GM20431 (cell line): Measurements from ENCODE around the gene HACD2.

Experiments used
- in situ Hi-C: fragments of 300-500 bp; cut with MseI, MboI; formaldehyde crosslinking; loops from one replicate; pipeline ENCODE4 v1.15.0; 2020; ENCODE audit warnings: low sequenced_read_pairs; ENCODE audit not compliant: unreplicated experiment

HACD2 gene

GRCh38 chr3:123584988-123585937, at the start of gene HACD2:
Gene HACD2, minus strand, starts transcription at chr3:123585053. Its CDS starts 26 bp downstream, at chr3:123585027.
- in situ Hi-C loops = no loop called here

GRCh38 chr3:123634149-123635051, 49.5 kb upstream of the HACD2 start:
- in situ Hi-C loops = no loop called here

- in situ Hi-C loops = no loop called here
Measured at GRCh38 chr3:123633530-123633929, 48.7 kb upstream of the HACD2 start.

GRCh38 chr3:123632161-123632655, 47.4 kb upstream of the HACD2 start:
- in situ Hi-C loops = no loop called here

- in situ Hi-C loops = no loop called here
Measured at GRCh38 chr3:123629747-123630047, 44.8 kb upstream of the HACD2 start.

- in situ Hi-C loops = no loop called here
Measured at GRCh38 chr3:123628996-123629746, 44.3 kb upstream of the HACD2 start.

- in situ Hi-C loops = no loop called here
Measured at GRCh38 chr3:123627673-123628670, 43.1 kb upstream of the HACD2 start.

GRCh38 chr3:123626881-123627280, 42.0 kb upstream of the HACD2 start:
- in situ Hi-C loops = no loop called here

GRCh38 chr3:123624302-123624701, 39.4 kb upstream of the HACD2 start:
- in situ Hi-C loops = no loop called here

- in situ Hi-C loops = no loop called here
Measured at GRCh38 chr3:123623346-123623880, 38.6 kb upstream of the HACD2 start.

GRCh38 chr3:123622766-123623165, 37.9 kb upstream of the HACD2 start:
- in situ Hi-C loops = no loop called here

GRCh38 chr3:123621850-123622189, 37.0 kb upstream of the HACD2 start:
- in situ Hi-C loops = no loop called here

- in situ Hi-C loops = no loop called here
Measured at GRCh38 chr3:123621186-123621849, 36.5 kb upstream of the HACD2 start.

- in situ Hi-C loops = no loop called here
Measured at GRCh38 chr3:123620343-123620742, 35.5 kb upstream of the HACD2 start.

- in situ Hi-C loops = no loop called here
Measured at GRCh38 chr3:123618768-123619484, 34.1 kb upstream of the HACD2 start.

GRCh38 chr3:123618076-123618708, 33.3 kb upstream of the HACD2 start:
- in situ Hi-C loops = no loop called here

- in situ Hi-C loops = no loop called here
Measured at GRCh38 chr3:123616593-123616992, 31.7 kb upstream of the HACD2 start.
